ENCODE measurements around the gene G6PD.
"Not testable (repeated sequence)": the region's sequence is repeated elsewhere in the genome, so short reads cannot be mapped to it uniquely, and the experiment has no call there.

Gene G6PD

GRCh38 chrX:154542723-154543424, 3.8 kb downstream of the G6PD start:
- no peak for DNase-seq (ENCODE audit: low read depth)

GRCh38 chrX:154541896-154542722, 4.5 kb downstream of the G6PD start:
- peak; percentile 87 for DNase-seq (ENCODE audit: low read depth)

DNA sequence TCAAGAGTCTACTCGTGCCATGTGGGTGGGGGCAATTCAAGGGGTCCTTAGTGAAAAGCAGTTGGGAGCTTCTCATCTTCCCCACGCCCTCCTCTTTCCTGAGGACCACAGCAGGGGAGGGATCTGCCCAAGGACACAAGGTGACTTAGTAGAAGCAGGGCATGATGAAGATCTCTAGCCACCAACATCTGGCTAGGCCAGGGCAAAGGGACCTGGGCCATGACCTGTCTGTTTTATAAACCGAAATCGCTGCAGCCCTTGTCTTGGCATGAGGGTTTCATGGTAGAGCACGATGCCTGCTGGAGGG, 5.1 kb downstream of the G6PD start:
- DNase-seq (ENCODE audit: low read depth): no peak

- DNase-seq (ENCODE audit: low read depth): no peak
These were observed 5.6 kb downstream of the G6PD start for GRCh38 chrX:154540897-154541535.

- not testable (repeated sequence) for DNase-seq (ENCODE audit: low read depth)
These were observed 6.3 kb downstream of the G6PD start for GRCh38 chrX:154540365-154540764.

DNA sequence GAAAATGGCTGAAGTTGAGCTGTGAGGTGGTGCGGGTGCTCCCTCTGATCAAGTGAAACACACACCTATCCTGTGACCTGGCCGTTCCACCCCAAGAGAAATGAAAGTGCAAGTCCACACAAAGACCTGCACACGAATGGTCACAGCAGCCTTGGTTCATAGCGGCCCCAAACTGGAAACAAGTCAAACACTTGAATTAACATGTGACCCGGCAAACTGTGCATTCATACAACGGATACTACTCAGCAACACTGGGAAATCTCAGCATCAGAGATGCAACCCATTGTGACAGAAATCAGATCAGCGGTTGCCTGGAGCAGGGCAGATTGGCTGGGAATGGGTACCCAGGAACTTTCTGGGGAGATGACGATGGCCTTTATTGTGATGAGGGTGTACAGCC, 7.6 kb downstream of the G6PD start:
- no peak for DNase-seq (ENCODE audit: low read depth)

DNA sequence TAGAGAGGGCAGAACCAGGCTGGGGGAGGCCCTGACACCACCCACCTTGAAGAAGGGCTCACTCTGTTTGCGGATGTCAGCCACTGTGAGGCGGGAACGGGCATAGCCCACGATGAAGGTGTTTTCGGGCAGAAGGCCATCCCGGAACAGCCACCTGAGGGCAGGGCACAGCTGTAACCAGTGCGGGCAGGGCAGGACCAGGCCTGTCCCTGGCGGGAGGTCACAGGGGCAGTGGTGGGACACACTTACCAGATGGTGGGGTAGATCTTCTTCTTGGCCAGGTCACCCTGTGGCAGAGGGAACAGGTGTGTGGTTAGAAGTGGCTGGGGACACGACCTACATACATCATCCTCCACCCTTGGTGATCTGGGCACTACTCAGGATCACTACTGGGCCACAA, 10.8 kb downstream of the G6PD start:
- no peak for DNase-seq (ENCODE audit: low read depth)

DNA sequence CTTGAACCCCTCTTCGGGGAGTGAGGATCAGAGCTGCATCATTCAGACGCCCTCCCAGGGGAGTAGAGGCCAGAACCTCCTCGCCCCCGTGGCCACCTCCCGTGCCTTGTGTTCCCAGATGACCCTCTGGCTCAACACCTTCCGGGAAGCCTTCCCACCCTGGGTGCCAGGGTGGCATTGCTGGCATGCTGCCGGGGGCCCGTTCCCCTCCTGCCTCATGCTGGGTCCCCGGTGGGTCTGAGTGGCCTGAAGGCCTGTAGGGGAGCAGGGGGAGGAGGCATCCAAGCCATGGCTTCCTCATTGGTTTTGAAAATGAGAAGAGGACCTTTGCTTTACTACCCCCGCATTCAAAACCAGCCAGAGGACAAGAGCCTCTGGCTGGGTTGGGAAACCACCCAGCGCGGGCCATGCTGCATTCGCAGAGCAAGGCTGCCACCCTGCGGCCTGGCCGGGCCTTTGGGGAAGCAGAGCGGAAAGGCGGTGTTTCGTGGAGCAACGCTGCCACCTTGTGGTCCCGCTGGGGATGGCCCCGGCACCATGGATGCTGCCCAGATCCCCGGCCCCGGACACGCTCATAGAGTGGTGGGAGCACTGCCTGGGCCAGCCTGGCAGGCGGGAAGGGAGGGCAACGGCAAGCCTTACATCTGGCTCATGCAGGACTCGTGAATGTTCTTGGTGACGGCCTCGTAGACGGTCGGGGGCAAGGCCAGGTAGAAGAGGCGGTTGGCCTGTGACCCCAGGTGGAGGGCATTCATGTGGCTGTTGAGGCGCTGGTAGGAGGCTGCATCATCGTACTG, 11.9 kb downstream of the G6PD start:
- DNase-seq (ENCODE audit: low read depth): peak; percentile 54

- DNase-seq (ENCODE audit: low read depth): no peak
These were observed 14.0 kb downstream of the G6PD start for GRCh38 chrX:154532690-154533089.

GRCh38 chrX:154531626-154532025, 15.0 kb downstream of the G6PD start:
- DNase-seq (ENCODE audit: low read depth): no peak

DNA sequence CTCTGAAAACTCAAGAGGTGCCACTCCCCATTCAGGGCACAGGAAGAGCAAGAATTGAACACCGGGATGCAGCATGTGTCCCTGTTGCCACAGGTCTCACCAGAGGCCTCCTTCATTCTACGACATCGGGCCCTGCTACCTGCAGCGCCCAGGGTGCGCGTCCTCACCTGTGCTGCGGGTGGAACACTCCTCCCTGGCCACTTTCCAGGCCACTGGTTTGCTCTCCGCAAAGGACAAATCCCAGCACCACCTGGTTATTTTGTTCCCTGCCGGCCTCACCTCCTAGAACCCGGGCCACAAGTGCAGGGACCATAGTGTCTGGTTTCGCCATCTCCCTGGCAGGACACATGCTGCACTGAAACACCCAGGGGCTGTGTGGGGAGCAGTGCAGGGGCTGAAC, 16.4 kb downstream of the G6PD start:
- DNase-seq (ENCODE audit: low read depth): no peak

- DNase-seq (ENCODE audit: low read depth): no peak
These were observed 17.4 kb downstream of the G6PD start for GRCh38 chrX:154529206-154529612.

- DNase-seq (ENCODE audit: low read depth): no peak
These were observed 19.6 kb downstream of the G6PD start for GRCh38 chrX:154526901-154527675.

GRCh38 chrX:154525606-154526490, 20.8 kb downstream of the G6PD start:
- DNase-seq (ENCODE audit: low read depth): no peak

DNA sequence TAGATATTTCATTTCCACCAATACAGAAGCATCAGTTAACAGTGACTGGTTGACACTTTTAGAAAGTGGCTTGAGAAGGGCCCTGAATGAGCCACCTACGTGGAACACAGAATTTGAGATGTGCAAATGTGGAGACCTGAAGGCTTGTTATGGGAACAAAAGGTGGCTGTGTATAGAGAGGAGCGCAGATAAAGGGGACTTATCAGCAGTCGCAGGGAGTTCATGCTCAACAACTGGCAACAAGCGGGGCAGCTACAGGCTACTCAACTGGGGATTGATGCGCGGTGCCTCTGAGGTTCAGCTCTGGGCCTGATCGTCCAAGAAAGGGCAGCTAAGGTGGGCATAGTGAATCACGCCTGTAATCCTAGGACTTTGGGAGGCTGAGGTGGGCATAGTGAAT, 27.3 kb downstream of the G6PD start:
- no peak for DNase-seq (ENCODE audit: low read depth)

- no peak for DNase-seq (ENCODE audit: low read depth)
These were observed 29.4 kb downstream of the G6PD start for GRCh38 chrX:154517101-154517781.

DNA sequence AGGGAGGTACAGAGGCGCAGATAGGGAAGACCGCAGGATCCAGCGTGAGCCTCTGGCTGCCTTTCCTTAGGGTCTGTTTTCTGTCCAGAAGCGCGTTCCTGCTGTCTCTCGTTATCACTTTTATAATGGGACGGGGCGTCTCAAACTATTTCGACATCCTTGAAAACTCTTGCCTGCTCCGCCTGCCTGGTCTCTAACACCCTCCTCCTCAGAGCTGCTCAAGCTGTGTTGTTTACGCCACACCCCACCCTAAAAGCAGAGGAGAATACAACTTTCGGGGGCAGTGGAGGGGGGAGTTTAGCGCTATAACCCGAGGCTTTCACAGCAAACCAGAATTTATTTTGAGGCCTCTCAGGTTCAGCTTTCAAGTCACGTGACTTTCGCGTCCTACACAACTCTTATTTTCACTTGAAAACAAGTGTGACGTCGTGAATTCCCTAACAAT, 30.0 kb downstream of the G6PD start:
- no peak for DNase-seq (ENCODE audit: low read depth)

DNA sequence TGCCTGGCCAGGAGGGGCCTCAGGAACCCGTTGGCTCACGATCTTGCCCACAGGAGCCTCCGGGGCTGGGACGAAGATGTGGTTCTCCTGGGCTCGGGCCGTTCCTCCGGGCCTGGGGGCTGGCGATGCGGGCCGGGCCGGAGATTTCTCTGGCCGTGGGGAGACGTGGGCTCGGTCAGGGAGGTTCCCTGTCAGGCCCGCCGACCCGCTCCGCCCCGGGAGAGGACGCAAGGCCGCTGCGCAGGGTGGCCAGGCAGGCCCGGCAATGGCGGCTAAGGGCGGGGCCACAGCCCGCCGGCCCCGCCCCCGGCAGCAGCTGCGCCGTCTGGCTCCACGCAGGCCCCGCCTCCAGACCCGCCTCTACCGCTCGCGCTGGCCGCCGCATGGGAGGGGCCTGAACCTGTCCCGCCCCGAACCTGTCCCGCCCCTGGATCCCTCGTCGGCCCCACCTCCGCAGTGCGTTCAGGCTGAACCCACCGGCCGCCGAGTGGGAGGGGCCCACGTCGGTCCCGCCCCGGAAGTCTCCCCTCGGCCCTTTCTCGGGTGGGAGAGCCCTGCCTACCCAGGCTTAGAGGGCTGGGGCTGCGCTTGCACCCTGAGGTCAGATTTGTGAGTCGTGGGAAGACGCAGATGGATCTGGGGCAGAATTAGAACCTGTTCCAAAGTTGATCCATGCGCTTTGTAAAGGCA, 30.5 kb downstream of the G6PD start, which contains the start of gene FAM3A:
Gene FAM3A (minus strand): TSS at position 267 of the 690 bp plus-strand sequence. CDS start 460 bp downstream, outside the sequence.
- peak; percentile 64 for DNase-seq (ENCODE audit: low read depth)
